ENCODE data around the gene TTC8. TPM values are rescaled to one million over a fixed set of nuclear protein-coding genes. Genes with fewer than 3 reads are reported as not detected.

TTC8 gene
- total RNA-seq, 1 experiment from 2014 or later = 9.2 TPM

GRCh38 chr14:88790501-88791251 is 33.8 kb upstream of the TTC8 start:
- Histone ChIP-seq H2BK5ac (ENCODE audit: insufficient read length, low read length) (no peak overlapping the region), H3K23me2 (ENCODE audit: insufficient read length, low read depth, low read length, poor library complexity, severe bottlenecking) (peaks cover 11% of the 10 kb centered on the region), H2AK5ac (ENCODE audit: insufficient read length, low read length) (no peak overlapping the region), H4K91ac (ENCODE audit: insufficient read length, low read depth, low read length) (no peak overlapping the region), H3K79me2 (ENCODE audit: insufficient read depth, low read length) (no peaks in the 10 kb centered on the region), H3K79me1 (ENCODE audit: insufficient read depth, low read depth, low read length, poor library complexity, severe bottlenecking) (no peaks in the 10 kb centered on the region), H3K4me1 (ENCODE audit: insufficient read depth, low read length) (no peaks in the 10 kb centered on the region), H2BK20ac (ENCODE audit: low read depth, low read length, poor library complexity, severe bottlenecking) (no peak overlapping the region), H3K4me2 (ENCODE audit: insufficient read depth, insufficient read length, low read length) (no peak overlapping the region), H2AFZ (ENCODE audit: low read length) (no peak overlapping the region), H3K56ac (ENCODE audit: insufficient read length, low read depth, low read length) (no peak overlapping the region), H3K9me3 (ENCODE audit: control insufficient read depth, low read depth, low read length) (no peaks in the 10 kb centered on the region), H3T11ph (ENCODE audit: low read length) (no peak overlapping the region), H3K14ac (ENCODE audit: insufficient read depth, low read length) (no peak overlapping the region), H3K27ac (ENCODE audit: insufficient read length, low read depth, low read length) (no peak overlapping the region), H4K8ac (replicated peaks; ENCODE audit: insufficient read length, low read depth, low read length) (no peak overlapping the region), H2BK120ac (ENCODE audit: low read depth, low read length, poor library complexity, severe bottlenecking) (no peak overlapping the region), H4K20me1 (ENCODE audit: control insufficient read depth, insufficient read depth, insufficient read length) (no peaks in the 10 kb centered on the region), H3K9ac (ENCODE audit: extremely low read depth, insufficient read length, low read length) (no peak overlapping the region), H2BK15ac (ENCODE audit: low read depth, low read length) (no peak overlapping the region), H3K27me3 (ENCODE audit: insufficient read depth, low read length) (peaks cover 18% of the 10 kb centered on the region; the same call in 1 of the 2 replicates), H2BK12ac (ENCODE audit: insufficient read length, low read depth, low read length) (no peak overlapping the region), H3K4ac (ENCODE audit: low read depth, low read length) (no peak overlapping the region), H4K5ac (ENCODE audit: insufficient read length, low read depth, low read length) (no peak overlapping the region), H3K18ac (ENCODE audit: insufficient read length, low read depth, low read length) (no peak overlapping the region), H3K23ac (ENCODE audit: insufficient read length, low read depth, low read length) (no peak overlapping the region)
- Mint-ChIP-seq H3K9me3 (no peaks in the 10 kb centered on the region; a peak in 1 of 5 replicates), H3K4me3 (peak overlapping the region in 1 of 2 experiments; percentile 88; a peak in 3 of 5 replicates), H3K27ac (no peak overlapping the region), H3K27me3 (ENCODE audit: low read depth) (peaks cover 69% of the 10 kb centered on the region), H3K36me3 (ENCODE audit: insufficient read depth in 1 of 3, low read depth in 3 of 3) (no peaks in the 10 kb centered on the region), H3K4me1 (peaks cover 4 to 7% of the 10 kb centered on the region in 2 experiments; a peak in 3 of 4 replicates)
- WGBS (ENCODE audit: extremely low coverage, insufficient read length, low lambda C conversion rate) = no CpG with 5 or more reads among the region's 5 CpGs
- no peak for DNase-seq
- no peak for TF ChIP-seq CTCF (conservative IDR thresholded peaks at IDR 0.05)

Measured in H9 (cell line).